ENCODE results near the gene MYL3.

MYL3 gene

GRCh38 chr3:46835491-46835890 is 27.8 kb downstream of the MYL3 start:
- no peaks in the 10 kb centered on the region for H3K36me3 ChIP-seq (ENCODE audit: control insufficient read depth, low read length)
- no peak overlapping the region for H3K27ac ChIP-seq (ENCODE audit: low read depth, low read length)
- H3K9me2 ChIP-seq (replicated peaks; ENCODE audit: control insufficient read depth, low read length) = no peaks in the 10 kb centered on the region
- no peaks in the 10 kb centered on the region for H3K27me3 ChIP-seq (ENCODE audit: control insufficient read depth, low read length)
- no peaks in the 10 kb centered on the region for H3K79me2 ChIP-seq (ENCODE audit: control insufficient read depth, low read length)
- H4K20me1 ChIP-seq (ENCODE audit: control insufficient read depth, insufficient read depth, low read depth, low read length) = no peaks in the 10 kb centered on the region
- no peak overlapping the region for H3K4me3 ChIP-seq (ENCODE audit: low read length)
- TF ChIP-seq EZH2phosphoT487 (IDR thresholded peaks at IDR 0.05; ENCODE audit: borderline replicate concordance, low read length) (no peak), CTCF (IDR thresholded peaks at IDR 0.05; ENCODE audit: low read depth, low read length, poor library complexity, severe bottlenecking) (no peak)
- no peaks in the 10 kb centered on the region for H3F3A ChIP-seq (ENCODE audit: control insufficient read depth, insufficient read depth)
- no peaks in the 10 kb centered on the region for H3K4me1 ChIP-seq (ENCODE audit: control insufficient read depth, low read length)
- no peak overlapping the region for H3K4me2 ChIP-seq (ENCODE audit: low read length)
- H3K9me3 ChIP-seq (ENCODE audit: control insufficient read depth, insufficient read depth, low read length) = no peaks in the 10 kb centered on the region; the same call in none of the 2 replicates

- Histone ChIP-seq H3K36me3 (ENCODE audit: control insufficient read depth, low read length) (no peaks in the 10 kb centered on the region), H3K9me3 (ENCODE audit: control insufficient read depth, insufficient read depth, low read length) (no peaks in the 10 kb centered on the region; the same call in 1 of the 2 replicates), H4K20me1 (ENCODE audit: control insufficient read depth, insufficient read depth, low read depth, low read length) (no peaks in the 10 kb centered on the region), H3K27me3 (ENCODE audit: control insufficient read depth, low read length) (no peaks in the 10 kb centered on the region), H3K27ac (ENCODE audit: low read depth, low read length) (no peak overlapping the region), H3F3A (ENCODE audit: control insufficient read depth, insufficient read depth) (no peaks in the 10 kb centered on the region), H3K4me3 (ENCODE audit: low read length) (no peak overlapping the region), H3K79me2 (ENCODE audit: control insufficient read depth, low read length) (no peaks in the 10 kb centered on the region), H3K4me1 (ENCODE audit: control insufficient read depth, low read length) (no peaks in the 10 kb centered on the region), H3K9me2 (replicated peaks; ENCODE audit: control insufficient read depth, low read length) (no peaks in the 10 kb centered on the region), H3K4me2 (ENCODE audit: low read length) (no peak overlapping the region)
- TF ChIP-seq CTCF (IDR thresholded peaks at IDR 0.05; ENCODE audit: low read depth, low read length, poor library complexity, severe bottlenecking) (no peak), EZH2phosphoT487 (IDR thresholded peaks at IDR 0.05; ENCODE audit: borderline replicate concordance, low read length) (no peak)
Measured at GRCh38 chr3:46835054-46835453, 28.2 kb downstream of the MYL3 start.

- TF ChIP-seq EZH2phosphoT487 (IDR thresholded peaks at IDR 0.05; ENCODE audit: borderline replicate concordance, low read length) (no peak), CTCF (IDR thresholded peaks at IDR 0.05; ENCODE audit: low read depth, low read length, poor library complexity, severe bottlenecking) (no peak)
- H3K4me2 ChIP-seq (ENCODE audit: low read length) = no peak overlapping the region
Measured at GRCh38 chr3:46833346-46834300, 29.6 kb downstream of the MYL3 start.

More at GRCh38 chr3:46833346-46834300, 29.6 kb downstream of the MYL3 start:
- Histone ChIP-seq H3F3A (ENCODE audit: control insufficient read depth, insufficient read depth) (no peaks in the 10 kb centered on the region), H4K20me1 (ENCODE audit: control insufficient read depth, insufficient read depth, low read depth, low read length) (no peaks in the 10 kb centered on the region), H3K9me3 (ENCODE audit: control insufficient read depth, insufficient read depth, low read length) (no peaks in the 10 kb centered on the region; the same call in 1 of the 2 replicates), H3K27ac (ENCODE audit: low read depth, low read length) (no peak overlapping the region), H3K9me2 (replicated peaks; ENCODE audit: control insufficient read depth, low read length) (no peaks in the 10 kb centered on the region), H3K36me3 (ENCODE audit: control insufficient read depth, low read length) (no peaks in the 10 kb centered on the region), H3K4me3 (ENCODE audit: low read length) (no peak overlapping the region), H3K4me1 (ENCODE audit: control insufficient read depth, low read length) (no peaks in the 10 kb centered on the region), H3K27me3 (ENCODE audit: control insufficient read depth, low read length) (no peaks in the 10 kb centered on the region), H3K79me2 (ENCODE audit: control insufficient read depth, low read length) (no peaks in the 10 kb centered on the region)

All from DOHH2 (cell line).